ENCODE results near the gene SLC43A2.
A peak's percentile ranks its signal among the peaks of the same experiment; 100 is the strongest.
"Not testable (repeated sequence)": the region's sequence is repeated elsewhere in the genome, so short reads cannot be mapped to it uniquely, and the experiment has no call there.

SLC43A2 gene

GRCh38 chr17:1546292-1546922, 82.2 kb downstream of the SLC43A2 start:
- DNase-seq (ENCODE audit: extremely low read depth in 1 of 2, low read depth in 1 of 2): no peak

GRCh38 chr17:1545618-1546017, 83.0 kb downstream of the SLC43A2 start:
- DNase-seq (ENCODE audit: extremely low read depth in 1 of 2, low read depth in 1 of 2): no peak

- no peak for DNase-seq (ENCODE audit: extremely low read depth in 1 of 2, low read depth in 1 of 2)
Measured at GRCh38 chr17:1542316-1542715, 86.3 kb downstream of the SLC43A2 start.

- no peak for DNase-seq (ENCODE audit: extremely low read depth in 1 of 2, low read depth in 1 of 2)
Measured at GRCh38 chr17:1541367-1541904, 87.2 kb downstream of the SLC43A2 start.

- no peak for DNase-seq (ENCODE audit: extremely low read depth in 1 of 2, low read depth in 1 of 2)
Measured at GRCh38 chr17:1539811-1540210, 88.8 kb downstream of the SLC43A2 start.

GRCh38 chr17:1535737-1536136, 92.9 kb downstream of the SLC43A2 start:
- no peak for DNase-seq (ENCODE audit: extremely low read depth in 1 of 2, low read depth in 1 of 2)

GRCh38 chr17:1533661-1534325, 94.8 kb downstream of the SLC43A2 start:
- no peak for DNase-seq (ENCODE audit: extremely low read depth in 1 of 2, low read depth in 1 of 2)

GRCh38 chr17:1532836-1533602, 95.6 kb downstream of the SLC43A2 start:
- peak in 1 of 2 donors; percentile 7 for DNase-seq (ENCODE audit: extremely low read depth in 1 of 2, low read depth in 1 of 2)

- no peak for DNase-seq (ENCODE audit: extremely low read depth in 1 of 2, low read depth in 1 of 2)
Measured at GRCh38 chr17:1529863-1530262, 98.8 kb downstream of the SLC43A2 start.

GRCh38 chr17:1526876-1527275, 101.8 kb downstream of the SLC43A2 start:
- not testable (repeated sequence) for DNase-seq (ENCODE audit: extremely low read depth in 1 of 2, low read depth in 1 of 2)

GRCh38 chr17:1522626-1523025, 106.0 kb downstream of the SLC43A2 start:
- no peak for DNase-seq (ENCODE audit: extremely low read depth in 1 of 2, low read depth in 1 of 2)

- DNase-seq (ENCODE audit: extremely low read depth in 1 of 2, low read depth in 1 of 2): no peak
Measured at GRCh38 chr17:1521086-1521640, 107.5 kb downstream of the SLC43A2 start.

GRCh38 chr17:1519678-1520077, 109.0 kb downstream of the SLC43A2 start:
- no peak for DNase-seq (ENCODE audit: extremely low read depth in 1 of 2, low read depth in 1 of 2)
